T-helper 1 cell treated with Interleukin-12 subunit alpha and Interleukin-12 subunit beta and Interleukin-4 antibody, amounts not matched to agents 30 μg/mL and 1 μg/mL, for 36 hours (primary cell): ENCODE data around the gene C16orf92.
"Not testable (repeated sequence)": the region's sequence is repeated elsewhere in the genome, so short reads cannot be mapped to it uniquely, and the experiment has no call there.

ENCODE experiments used
- H3K27ac Mint-ChIP-seq: one replicate; pipeline ENCODE4 v1.8.0; 2021; ENCODE audit warnings: mild to moderate bottlenecking, mixed read lengths
- H3K27me3 Mint-ChIP-seq: one replicate; pipeline ENCODE4 v1.8.0; 2021; ENCODE audit warnings: low read depth, mixed read lengths
- H3K36me3 Mint-ChIP-seq: one replicate; pipeline ENCODE4 v1.8.0; 2021; ENCODE audit warnings: low read depth, mixed read lengths
- H3K4me1 Mint-ChIP-seq: one replicate; pipeline ENCODE4 v1.8.0; 2021; ENCODE audit warnings: low read depth, mixed read lengths
- H3K4me3 Mint-ChIP-seq: one replicate; pipeline ENCODE4 v1.8.0; 2021; ENCODE audit warnings: mild to moderate bottlenecking, moderate library complexity, mixed read lengths
- H3K9me3 Mint-ChIP-seq: one replicate; pipeline ENCODE4 v1.8.0; 2021; ENCODE audit warnings: mixed read lengths

The C16orf92 gene

GRCh38 chr16:30023586-30023985 lies 588 bp downstream of the C16orf92 start:
- H3K4me1 Mint-ChIP-seq, result peaks cover 7% of the 10 kb centered on the region
- H3K36me3 Mint-ChIP-seq, result no peaks in the 10 kb centered on the region
- no peak overlapping the region for H3K4me3 Mint-ChIP-seq
- H3K27me3 Mint-ChIP-seq, result peaks cover 41% of the 10 kb centered on the region
- H3K27ac Mint-ChIP-seq, result no peak overlapping the region
- no peaks in the 10 kb centered on the region for H3K9me3 Mint-ChIP-seq

DNA sequence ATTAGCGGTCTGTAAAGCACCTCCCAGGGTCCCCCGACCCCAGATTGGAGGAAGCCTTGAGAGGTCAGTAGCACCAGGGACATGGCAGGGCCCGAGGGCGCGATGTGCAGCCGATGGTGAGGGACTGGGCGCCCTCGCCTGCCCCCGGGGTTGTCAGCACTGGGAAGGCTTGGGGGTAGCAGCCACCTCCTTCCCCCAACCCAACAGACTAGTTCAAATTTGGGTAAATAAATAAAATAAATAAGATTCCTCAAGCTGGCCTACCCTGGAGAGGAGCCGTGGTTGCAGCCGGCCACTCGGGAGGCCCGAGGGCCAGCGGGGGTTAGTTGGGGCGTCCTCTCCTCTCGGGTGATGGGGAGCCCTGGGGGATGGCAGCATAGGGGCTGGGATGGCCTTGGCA lies 1.5 kb downstream of the C16orf92 start:
- H3K4me1 Mint-ChIP-seq, result peaks cover 7% of the 10 kb centered on the region
- H3K9me3 Mint-ChIP-seq, result no peaks in the 10 kb centered on the region
- H3K36me3 Mint-ChIP-seq, result no peaks in the 10 kb centered on the region
- no peak overlapping the region for H3K27ac Mint-ChIP-seq
- H3K4me3 Mint-ChIP-seq, result no peak overlapping the region
- peaks cover 40% of the 10 kb centered on the region for H3K27me3 Mint-ChIP-seq

GRCh38 chr16:30025156-30025555 lies 2.2 kb downstream of the C16orf92 start:
- Mint-ChIP-seq H3K27me3 (peaks cover 47% of the 10 kb centered on the region), H3K36me3 (no peaks in the 10 kb centered on the region), H3K4me3 (no peak overlapping the region), H3K4me1 (peaks cover 7% of the 10 kb centered on the region), H3K9me3 (no peaks in the 10 kb centered on the region), H3K27ac (no peak overlapping the region)

DNA sequence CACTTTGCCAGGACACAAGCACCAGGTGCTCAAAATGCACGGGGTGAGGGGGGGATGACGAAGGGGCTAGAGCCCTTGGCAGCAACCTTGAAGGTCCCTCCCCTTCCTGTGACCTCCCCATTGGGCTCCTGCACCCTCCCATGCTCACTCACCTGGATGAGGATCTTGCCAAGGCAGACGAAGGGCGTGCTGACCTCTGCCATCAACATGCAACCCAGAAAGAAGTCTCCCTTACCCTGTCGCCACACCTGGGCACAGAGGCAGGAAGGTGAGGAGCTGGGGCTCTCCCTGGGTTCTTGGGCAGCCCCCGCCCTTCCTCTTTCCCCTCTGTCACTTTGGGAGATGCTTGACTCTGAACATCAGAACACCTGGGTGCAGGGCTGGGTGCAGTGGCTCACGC lies 2.6 kb downstream of the C16orf92 start:
- no peaks in the 10 kb centered on the region for H3K36me3 Mint-ChIP-seq
- peaks cover 46% of the 10 kb centered on the region for H3K27me3 Mint-ChIP-seq

GRCh38 chr16:30026449-30026848 lies 3.5 kb downstream of the C16orf92 start:
- H3K36me3 Mint-ChIP-seq, result no peaks in the 10 kb centered on the region
- H3K27me3 Mint-ChIP-seq, result peaks cover 40% of the 10 kb centered on the region
- H3K27ac Mint-ChIP-seq, result no peak overlapping the region
- no peaks in the 10 kb centered on the region for H3K9me3 Mint-ChIP-seq
- no peak overlapping the region for H3K4me3 Mint-ChIP-seq
- H3K4me1 Mint-ChIP-seq, result peaks cover 3% of the 10 kb centered on the region

More for the DNA sequence above, 2.6 kb downstream of the C16orf92 start:
- H3K4me3 Mint-ChIP-seq, result no peak overlapping the region
- H3K27ac Mint-ChIP-seq, result no peak overlapping the region
- H3K4me1 Mint-ChIP-seq, result peaks cover 8% of the 10 kb centered on the region
- H3K9me3 Mint-ChIP-seq, result no peaks in the 10 kb centered on the region

- H3K27me3 Mint-ChIP-seq, result peaks cover 51% of the 10 kb centered on the region
- no peak overlapping the region for H3K4me3 Mint-ChIP-seq
- H3K4me1 Mint-ChIP-seq, result peaks cover 7% of the 10 kb centered on the region
- no peak overlapping the region for H3K27ac Mint-ChIP-seq
- peaks cover 2% of the 10 kb centered on the region for H3K36me3 Mint-ChIP-seq
- H3K9me3 Mint-ChIP-seq, result no peaks in the 10 kb centered on the region
Observed at GRCh38 chr16:30027588-30028437, 4.8 kb downstream of the C16orf92 start.

- H3K27ac Mint-ChIP-seq, result no peak overlapping the region
- H3K4me1 Mint-ChIP-seq, result peaks cover 7% of the 10 kb centered on the region
- H3K4me3 Mint-ChIP-seq, result no peak overlapping the region
- H3K36me3 Mint-ChIP-seq, result peaks cover 2% of the 10 kb centered on the region
- no peaks in the 10 kb centered on the region for H3K9me3 Mint-ChIP-seq
- H3K27me3 Mint-ChIP-seq, result peaks cover 51% of the 10 kb centered on the region
Observed at GRCh38 chr16:30028438-30029076, 5.6 kb downstream of the C16orf92 start.

DNA sequence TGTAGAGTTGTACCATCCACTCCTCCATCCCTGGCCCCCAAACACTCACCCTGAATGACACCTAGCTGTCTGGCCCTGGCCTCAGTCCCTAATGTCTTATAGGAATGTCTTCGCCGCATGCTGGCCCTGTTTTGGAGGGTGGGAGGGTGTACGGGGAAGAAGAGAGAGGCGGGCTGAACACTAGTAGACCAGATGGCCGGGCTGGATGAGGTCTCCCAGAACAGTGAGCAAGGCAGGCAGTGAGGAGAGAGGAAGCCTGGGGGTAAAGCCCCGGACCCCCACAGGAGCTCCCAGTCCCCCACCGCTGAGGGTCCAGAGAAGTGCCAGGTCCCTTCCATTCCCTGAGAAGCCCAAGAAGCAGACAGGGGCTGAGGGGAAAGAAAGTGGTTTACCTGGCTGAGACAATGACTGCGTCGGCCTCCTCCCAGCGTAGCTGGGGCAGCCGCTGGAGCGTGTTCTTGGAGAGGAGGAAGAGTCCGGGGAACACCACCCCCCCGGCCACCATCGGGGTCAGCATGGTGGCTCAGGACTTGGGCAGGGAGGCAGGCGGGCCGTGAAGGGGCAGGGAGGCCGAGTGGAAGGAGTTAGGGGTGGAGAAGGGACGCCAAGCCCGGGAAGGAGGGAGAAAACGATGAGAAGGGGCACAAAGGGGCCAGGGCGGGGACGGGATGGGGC lies 7.2 kb downstream of the C16orf92 start:
- H3K27me3 Mint-ChIP-seq, result peaks cover 52% of the 10 kb centered on the region
- no peak overlapping the region for H3K4me3 Mint-ChIP-seq
- peaks cover 8% of the 10 kb centered on the region for H3K4me1 Mint-ChIP-seq
- no peaks in the 10 kb centered on the region for H3K9me3 Mint-ChIP-seq
- peaks cover 2% of the 10 kb centered on the region for H3K36me3 Mint-ChIP-seq
- no peak overlapping the region for H3K27ac Mint-ChIP-seq

DNA sequence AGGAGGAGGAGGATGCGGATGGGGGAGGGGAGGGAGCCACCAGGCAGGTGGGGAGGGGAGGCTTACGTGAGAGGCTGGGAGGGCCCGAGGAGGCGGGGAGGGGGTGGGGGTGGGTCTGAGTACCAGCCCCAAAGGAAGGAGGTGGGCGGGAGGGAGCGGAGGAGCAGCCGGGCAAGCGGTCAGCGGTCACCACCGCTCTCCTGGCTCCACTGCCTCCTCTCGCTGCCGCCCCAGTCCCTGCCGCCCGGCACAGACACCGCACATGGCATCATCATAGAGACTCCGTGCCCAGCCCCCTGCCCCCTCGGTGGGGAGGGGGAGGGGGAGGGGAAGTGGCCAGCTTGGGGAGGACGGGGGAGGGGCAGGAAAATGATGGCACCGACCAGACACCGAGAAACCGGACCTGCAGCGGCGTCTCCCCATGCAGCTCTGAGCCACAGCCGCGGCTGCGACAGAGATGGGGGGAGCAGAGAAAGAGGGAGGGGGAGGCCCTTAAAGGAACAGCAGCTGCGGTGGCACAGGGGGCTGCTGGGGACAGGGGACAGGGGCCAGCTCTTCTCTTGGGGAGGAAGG lies 7.9 kb downstream of the C16orf92 start, which contains the start of gene TLCD3B:
TSS of gene TLCD3B (minus strand) at position 431 of the 573 bp plus-strand sequence. CDS start 744 bp downstream, outside the sequence.
- no peak within 1 kb of the TSS for H3K4me3 Mint-ChIP-seq
- peaks cover 57% of the 10 kb centered on the region for H3K27me3 Mint-ChIP-seq
- peaks cover 2% of the 10 kb centered on the region for H3K36me3 Mint-ChIP-seq
- H3K27ac Mint-ChIP-seq, result no peak within 1 kb of the TSS
- peaks cover 12% of the 10 kb centered on the region for H3K4me1 Mint-ChIP-seq
- no peaks in the 10 kb centered on the region for H3K9me3 Mint-ChIP-seq

- H3K9me3 Mint-ChIP-seq, result no peaks in the 10 kb centered on the region
- peaks cover 12% of the 10 kb centered on the region for H3K4me1 Mint-ChIP-seq
- no peak overlapping the region for H3K27ac Mint-ChIP-seq
- peaks cover 59% of the 10 kb centered on the region for H3K27me3 Mint-ChIP-seq
- H3K4me3 Mint-ChIP-seq, result no peak overlapping the region
- peaks cover 2% of the 10 kb centered on the region for H3K36me3 Mint-ChIP-seq
Observed at GRCh38 chr16:30031477-30031918, 8.5 kb downstream of the C16orf92 start.

DNA sequence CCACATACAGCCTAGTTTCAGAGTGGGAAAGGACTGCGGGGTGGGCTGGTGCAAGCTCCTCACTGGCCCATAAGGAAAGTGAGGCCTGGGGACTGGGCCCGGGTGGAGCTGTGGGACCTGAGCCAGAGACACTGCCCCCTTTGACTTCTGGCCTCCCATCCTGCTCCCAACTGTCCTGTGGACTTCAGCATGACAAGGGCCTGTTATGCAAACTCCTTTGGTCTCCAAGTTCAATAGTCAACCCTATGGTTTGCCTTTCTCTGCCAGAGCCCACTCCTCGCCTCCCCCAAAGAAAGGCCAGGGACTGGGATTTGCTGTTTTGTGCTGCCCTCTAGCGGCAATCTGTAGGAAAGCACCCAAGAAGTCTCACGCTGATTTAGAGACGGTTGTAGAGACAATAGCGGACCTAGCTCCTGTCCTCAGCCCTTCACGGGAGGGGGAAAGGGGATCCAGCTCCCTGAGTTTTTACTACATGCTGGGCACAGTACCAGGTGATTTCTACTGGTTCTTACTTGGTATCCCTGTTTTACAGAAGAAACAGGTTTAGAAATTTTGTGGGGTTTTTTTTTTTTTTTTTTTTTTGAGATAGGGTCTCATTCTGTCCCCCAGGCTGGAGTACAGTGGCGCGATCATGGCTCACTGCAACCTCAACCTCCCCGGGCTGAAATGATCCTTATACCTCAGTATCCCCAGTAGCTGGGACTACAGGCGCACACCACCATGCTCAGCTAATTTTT lies 9.3 kb downstream of the C16orf92 start:
- H3K27me3 Mint-ChIP-seq, result peaks cover 54% of the 10 kb centered on the region
- peaks cover 2% of the 10 kb centered on the region for H3K36me3 Mint-ChIP-seq

GRCh38 chr16:30033270-30033669 lies 10.3 kb downstream of the C16orf92 start:
- no peak overlapping the region for H3K27ac Mint-ChIP-seq
- no peaks in the 10 kb centered on the region for H3K9me3 Mint-ChIP-seq
- H3K4me1 Mint-ChIP-seq, result peaks cover 10% of the 10 kb centered on the region
- H3K36me3 Mint-ChIP-seq, result peaks cover 2% of the 10 kb centered on the region
- peaks cover 51% of the 10 kb centered on the region for H3K27me3 Mint-ChIP-seq
- H3K4me3 Mint-ChIP-seq, result no peak overlapping the region

More for the DNA sequence above, 9.3 kb downstream of the C16orf92 start:
- no peak overlapping the region for H3K27ac Mint-ChIP-seq
- H3K9me3 Mint-ChIP-seq, result no peaks in the 10 kb centered on the region
- peaks cover 12% of the 10 kb centered on the region for H3K4me1 Mint-ChIP-seq
- H3K4me3 Mint-ChIP-seq, result no peak overlapping the region

GRCh38 chr16:30040221-30040620 lies 17.2 kb downstream of the C16orf92 start:
- H3K36me3 Mint-ChIP-seq, result no peaks in the 10 kb centered on the region
- H3K9me3 Mint-ChIP-seq, result no peaks in the 10 kb centered on the region
- no peak overlapping the region for H3K4me3 Mint-ChIP-seq
- peaks cover 26% of the 10 kb centered on the region for H3K27me3 Mint-ChIP-seq
- no peak overlapping the region for H3K27ac Mint-ChIP-seq
- peaks cover 5% of the 10 kb centered on the region for H3K4me1 Mint-ChIP-seq

GRCh38 chr16:30040690-30041089 lies 17.7 kb downstream of the C16orf92 start:
- not testable (repeated sequence) for H3K9me3 Mint-ChIP-seq, H3K4me1 Mint-ChIP-seq, H3K27ac Mint-ChIP-seq, H3K36me3 Mint-ChIP-seq, H3K4me3 Mint-ChIP-seq
- H3K27me3 Mint-ChIP-seq, result peaks cover 22% of the 10 kb centered on the region
